Measurements from ENCODE around the gene GPR18.

- TF ChIP-seq CTCF (conservative IDR thresholded peaks at IDR 0.05) (no peak), ZFX (IDR thresholded peaks at IDR 0.05) (no peak)
Measured at GRCh38 chr13:99281811-99282263, 23.7 kb upstream of the GPR18 start.
